CD14-positive monocyte (primary cell): ENCODE data around the gene RHOBTB3. TPM values are rescaled to one million over a fixed set of nuclear protein-coding genes. Genes with fewer than 3 reads are reported as not detected.

ENCODE experiments used
- DNase-seq, 3 donors: peaks; one replicate each; pipeline ENCODE4 v3.0.0-alpha.2; 2011 to 2022
- H2AFZ ChIP-seq: 2 replicates; pipeline ENCODE4 v1.6.0; 2012; ENCODE audit warnings: mild to moderate bottlenecking, low read depth, low read length, inconsistent platforms; ENCODE audit not compliant: insufficient read depth, poor library complexity, severe bottlenecking
- H3K27ac ChIP-seq, 2 donors: 1 replicate in 1 of 2; 2 replicates in 1 of 2; pipeline ENCODE4 v1.5.1; 2012 to 2013; ENCODE audit warnings: low read length in 2 of 2, control low read depth in 1 of 2, inconsistent platforms in 1 of 2, low read depth in 1 of 2, mild to moderate bottlenecking in 1 of 2
- H3K27me3 ChIP-seq, 2 donors: one replicate each; pipeline versions ENCODE4 v1.6.0 to v1.6.1; 2011 to 2013; ENCODE audit warnings: low read length in 2 of 2; ENCODE audit not compliant: control insufficient read depth in 2 of 2, insufficient read depth in 2 of 2
- H3K36me3 ChIP-seq, 2 donors: replicated peaks in 1 of 2; 1 replicate in 1 of 2; 2 replicates in 1 of 2; pipeline versions ENCODE4 v1.5.1 to v1.6.1; 2012 to 2013; ENCODE audit warnings: low read length in 2 of 2, control low read depth in 1 of 2, inconsistent platforms in 1 of 2, mild to moderate bottlenecking in 1 of 2; ENCODE audit not compliant: insufficient read depth in 2 of 2, control insufficient read depth in 1 of 2
- H3K4me1 ChIP-seq, 2 donors: 1 replicate in 1 of 2; 2 replicates in 1 of 2; pipeline versions ENCODE4 v1.5.1 to v1.6.1; 2012 to 2013; ENCODE audit warnings: low read length in 2 of 2, control low read depth in 1 of 2, inconsistent platforms in 1 of 2, mild to moderate bottlenecking in 1 of 2, moderate library complexity in 1 of 2; ENCODE audit not compliant: insufficient read depth in 2 of 2, control insufficient read depth in 1 of 2
- H3K4me2 ChIP-seq: replicated peaks from 2 replicates; pipeline ENCODE3; 2012; ENCODE audit warnings: low read length, moderate library complexity, mild to moderate bottlenecking; ENCODE audit not compliant: poor library complexity, severe bottlenecking; ENCODE audit errors: extremely low read depth
- H3K4me3 ChIP-seq, 3 experiments: fragments of 200-600 bp in 1 of 3; sonication (generic) in 1 of 3; replicated peaks in 1 of 3; 1 replicate in 2 of 3; 2 replicates in 1 of 3; pipeline ENCODE4 v1.5.1; 2011 to 2013; ENCODE audit warnings: low read length in 3 of 3, mild to moderate bottlenecking in 3 of 3, control low read depth in 2 of 3, low read depth in 2 of 3, inconsistent platforms in 1 of 3, moderate library complexity in 1 of 3
- H3K79me2 ChIP-seq: 2 replicates; pipeline ENCODE4 v1.6.0; 2012; ENCODE audit warnings: mild to moderate bottlenecking, control low read depth, inconsistent platforms, low read length, moderate library complexity; ENCODE audit not compliant: insufficient read depth
- H3K9ac ChIP-seq: 2 replicates; pipeline ENCODE4 v1.6.0; 2017; ENCODE audit warnings: low read length, mild to moderate bottlenecking; ENCODE audit not compliant: insufficient read depth, poor library complexity, severe bottlenecking
- H3K9me3 ChIP-seq, 2 donors: replicated peaks in 1 of 2; 1 replicate in 1 of 2; 2 replicates in 1 of 2; pipeline versions ENCODE4 v1.5.1 to v1.6.1; 2012 to 2013; ENCODE audit warnings: low read length in 2 of 2, control low read depth in 1 of 2; ENCODE audit not compliant: control insufficient read depth in 1 of 2, insufficient read depth in 1 of 2
- H4K20me1 ChIP-seq: 2 replicates; pipeline ENCODE4 v1.6.0; 2012; ENCODE audit warnings: mild to moderate bottlenecking, low read length, control low read depth, moderate library complexity; ENCODE audit not compliant: insufficient read depth
- H3K27ac Mint-ChIP-seq, 7 donors: one replicate each; pipeline ENCODE4 v1.8.0; 2020; ENCODE audit warnings: mild to moderate bottlenecking in 7 of 7, mixed read lengths in 7 of 7, moderate library complexity in 6 of 7, inconsistent platforms in 2 of 7
- H3K27me3 Mint-ChIP-seq, 3 donors: one replicate each; pipeline ENCODE4 v1.8.0; 2021 to 2022; ENCODE audit warnings: low read depth in 3 of 3, mild to moderate bottlenecking in 3 of 3, mixed read lengths in 3 of 3, moderate library complexity in 3 of 3, inconsistent platforms in 1 of 3
- H3K36me3 Mint-ChIP-seq, 2 donors: one replicate each; pipeline ENCODE4 v1.8.0; 2020; ENCODE audit warnings: mixed read lengths in 2 of 2, inconsistent platforms in 1 of 2, mild to moderate bottlenecking in 1 of 2
- H3K4me1 Mint-ChIP-seq: one replicate; pipeline ENCODE4 v1.8.0; 2020; ENCODE audit warnings: mild to moderate bottlenecking, mixed read lengths
- H3K4me3 Mint-ChIP-seq, 2 donors: one replicate each; pipeline ENCODE4 v1.8.0; 2020; ENCODE audit warnings: mild to moderate bottlenecking in 2 of 2, mixed read lengths in 2 of 2, moderate library complexity in 1 of 2
- H3K9me3 Mint-ChIP-seq, 7 donors: one replicate each; pipeline ENCODE4 v1.8.0; 2020 to 2022; ENCODE audit warnings: mixed read lengths in 7 of 7, mild to moderate bottlenecking in 6 of 7, moderate library complexity in 6 of 7, inconsistent platforms in 2 of 7
- WGBS: methylation state at CpG from one replicate; pipeline ENCODE4 v1.1.5; 2013; ENCODE audit warnings: missing lambda C conversion rate; ENCODE audit not compliant: insufficient coverage; 5-methylcytosine and 5-hydroxymethylcytosine counted together
- intact Hi-C, 2 donors: fragments of 100-400 bp; cut with micrococcal nuclease; formaldehyde crosslinking; loops; one replicate each; pipeline versions ENCODE4 v1.15.0 to v1.15.1; 2023
- polyA plus RNA-seq, 3 donors: library from polyadenylated mRNA; depleted of rRNA in 1 of 3; unstranded in 2 of 3; stranded (reverse) in 1 of 3; fragments of 300-500 nt in 2 of 3; fragments of >200 nt in 1 of 3; fragmentation: Illumina TruSeq in 2 of 3; gene quantifications; 1 replicate in 2 of 3; 2 replicates in 1 of 3; pipeline ENCODE4 v1.2.3, GENCODE V29; 2012 to 2021
- TF ChIP-seq, protein P1 (sequence below): fragments of 200-600 bp; IDR thresholded peaks from one replicate; pipeline ENCODE4 v1.8.0; 2022; ENCODE audit warnings: antibody characterized with exemption, mild to moderate bottlenecking

The RHOBTB3 gene
- polyA plus RNA-seq, 3 donors = 0.41 to 1.5 (median 0.63) TPM

GRCh38 chr5:95821110-95822021, 90.2 kb downstream of the RHOBTB3 start:
- peak overlapping the region; percentile 98 for H3K4me2 ChIP-seq
- peaks cover 67% of the 10 kb centered on the region for H3K79me2 ChIP-seq
- peak overlapping the region; percentile 92 to 95 for H3K27ac ChIP-seq
- Mint-ChIP-seq H3K27ac (peak overlapping the region; percentile 97 to 99 (median 99)), H3K4me3 (peak overlapping the region; percentile 97), H3K36me3 (peaks cover 16 to 23% of the 10 kb centered on the region in 2 donors), H3K4me1 (peaks cover 83% of the 10 kb centered on the region), H3K27me3 (peaks cover 0 to 2% (median 0%) of the 10 kb centered on the region in 3 donors), H3K9me3 (no peaks in the 10 kb centered on the region)
- peaks cover 59% of the 10 kb centered on the region for H4K20me1 ChIP-seq
- H3K36me3 ChIP-seq = peaks cover 11 to 13% of the 10 kb centered on the region in 2 donors
- intact Hi-C loops = loop anchor here in 1 of 2 donors (10.0 kb wide), 1 partner anchor 87 kb away; the partner anchor contains the start of gene RHOBTB3
- peak overlapping the region; percentile 87 to 100 (median 98) for H3K4me3 ChIP-seq
- H2AFZ ChIP-seq = peak overlapping the region; percentile 83
- H3K27me3 ChIP-seq = no peaks in the 10 kb centered on the region
- H3K9ac ChIP-seq = peak overlapping the region; percentile 65
- DNase-seq = no peak
- 11% methylated on average over 4 of the region's 9 CpGs for WGBS
- TF ChIP-seq, protein P1, sequence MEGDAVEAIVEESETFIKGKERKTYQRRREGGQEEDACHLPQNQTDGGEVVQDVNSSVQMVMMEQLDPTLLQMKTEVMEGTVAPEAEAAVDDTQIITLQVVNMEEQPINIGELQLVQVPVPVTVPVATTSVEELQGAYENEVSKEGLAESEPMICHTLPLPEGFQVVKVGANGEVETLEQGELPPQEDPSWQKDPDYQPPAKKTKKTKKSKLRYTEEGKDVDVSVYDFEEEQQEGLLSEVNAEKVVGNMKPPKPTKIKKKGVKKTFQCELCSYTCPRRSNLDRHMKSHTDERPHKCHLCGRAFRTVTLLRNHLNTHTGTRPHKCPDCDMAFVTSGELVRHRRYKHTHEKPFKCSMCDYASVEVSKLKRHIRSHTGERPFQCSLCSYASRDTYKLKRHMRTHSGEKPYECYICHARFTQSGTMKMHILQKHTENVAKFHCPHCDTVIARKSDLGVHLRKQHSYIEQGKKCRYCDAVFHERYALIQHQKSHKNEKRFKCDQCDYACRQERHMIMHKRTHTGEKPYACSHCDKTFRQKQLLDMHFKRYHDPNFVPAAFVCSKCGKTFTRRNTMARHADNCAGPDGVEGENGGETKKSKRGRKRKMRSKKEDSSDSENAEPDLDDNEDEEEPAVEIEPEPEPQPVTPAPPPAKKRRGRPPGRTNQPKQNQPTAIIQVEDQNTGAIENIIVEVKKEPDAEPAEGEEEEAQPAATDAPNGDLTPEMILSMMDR = no peak
- H3K9me3 ChIP-seq = no peaks in the 10 kb centered on the region
- H3K4me1 ChIP-seq = peaks cover 75 to 92% of the 10 kb centered on the region in 2 donors

- peaks cover 0 to 2% (median 0%) of the 10 kb centered on the region in 3 donors for H3K27me3 Mint-ChIP-seq
- peaks cover 82% of the 10 kb centered on the region for H3K4me1 Mint-ChIP-seq
- H3K27ac ChIP-seq = peak overlapping the region; percentile 92 to 95
- H3K9me3 ChIP-seq = no peaks in the 10 kb centered on the region
- WGBS = 0% methylated on average over 17 of the region's 19 CpGs
- H3K9ac ChIP-seq = peak overlapping the region; percentile 65
- H4K20me1 ChIP-seq = peaks cover 51% of the 10 kb centered on the region
- peak overlapping the region; percentile 87 to 100 (median 98) for H3K4me3 ChIP-seq
- H3K4me2 ChIP-seq = peak overlapping the region; percentile 98
- H2AFZ ChIP-seq = peak overlapping the region; percentile 83
- peaks cover 60% of the 10 kb centered on the region for H3K79me2 ChIP-seq
- H3K27me3 ChIP-seq = no peaks in the 10 kb centered on the region
- peaks cover 75 to 92% of the 10 kb centered on the region in 2 donors for H3K4me1 ChIP-seq
- intact Hi-C loops = loop anchor here in 1 of 2 donors (10.0 kb wide), 1 partner anchor 87 kb away; the partner anchor contains the start of gene RHOBTB3
- peaks cover 4 to 5% of the 10 kb centered on the region in 2 donors for H3K36me3 ChIP-seq
- peak overlapping the region; percentile 97 to 99 (median 99) for H3K27ac Mint-ChIP-seq
- TF ChIP-seq, protein P1 = no peak
- H3K36me3 Mint-ChIP-seq = peaks cover 10 to 16% of the 10 kb centered on the region in 2 donors
- peak overlapping the region; percentile 97 for H3K4me3 Mint-ChIP-seq
- H3K9me3 Mint-ChIP-seq = no peaks in the 10 kb centered on the region
- DNase-seq = peak in 1 of 3 donors; percentile 41
Measured at GRCh38 chr5:95822043-95822541, 91.0 kb downstream of the RHOBTB3 start.
